ENCODE data around the gene NACC1. TPM values are rescaled to one million over a fixed set of nuclear protein-coding genes. Genes with fewer than 3 reads are reported as not detected.

NACC1 gene
- total and polyA plus RNA-seq, 2 of the 13 experiments (the other 11 are each of a cell fraction or from before 2014, with no cell fraction given), result 31.8 to 42.3 TPM

DNA sequence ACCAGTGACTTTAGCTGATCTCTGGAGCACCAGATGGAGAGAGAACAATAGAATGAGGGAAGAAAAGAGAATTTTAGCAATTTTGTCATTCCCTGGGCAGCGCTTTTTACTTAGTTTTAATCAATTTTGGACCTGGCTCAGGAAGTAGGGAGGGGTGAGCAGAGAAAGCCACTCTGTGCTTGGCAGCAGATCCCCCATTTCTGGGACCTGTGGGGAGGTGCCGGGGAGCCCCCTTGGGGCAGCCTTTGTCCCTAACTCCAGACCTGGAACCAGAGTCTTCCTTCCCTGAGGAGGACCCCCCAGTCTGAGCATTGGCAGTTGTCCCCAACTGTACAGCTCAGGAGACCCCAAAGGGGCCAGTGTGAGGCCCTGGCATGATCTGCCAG, 25.9 kb upstream of the NACC1 start:
- no peaks in the 10 kb centered on the region for H3K79me2 ChIP-seq (ENCODE audit: insufficient read depth, low read length)
- peaks cover 50% of the 10 kb centered on the region for H3K4me1 ChIP-seq (ENCODE audit: insufficient read depth, low read length)
- no peaks in the 10 kb centered on the region for H3K27me3 ChIP-seq (ENCODE audit: control insufficient read depth in 1 of 2, insufficient read depth in 2 of 2, low read length in 2 of 2)
- FAIRE-seq (no peak), DNase-seq (ENCODE audit: low spot score) (no peak), ATAC-seq (no peak)
- no peak overlapping the region for H2AFZ ChIP-seq (ENCODE audit: low read length)
- ChIA-PET POLR2A (interaction anchor here (0.7 kb wide), 1 partner anchor 106 kb away, joined by 3 read pairs; no protein-coding TSS in a partner anchor), CTCF (ENCODE audit: low intra/inter-chr PET ratio, low total read pairs) (no interaction called here)
- peaks cover 3% of the 10 kb centered on the region in 2 experiments; a peak in 3 of 5 replicates for H3K36me3 ChIP-seq (replicated peaks in 1 of 2; ENCODE audit: control insufficient read depth in 1 of 2, insufficient read depth in 2 of 2, low read length in 2 of 2)
- H3K4me2 ChIP-seq (ENCODE audit: low read depth, low read length), result no peak overlapping the region
- H4K20me1 ChIP-seq (ENCODE audit: insufficient read depth, low read length), result no peaks in the 10 kb centered on the region; the same call in 1 of the 2 replicates
- in situ Hi-C loops (cut with HindIII; ENCODE audit: extremely low pct_ligation_motif_present, low pct_unique_long_range_greater_than_20kb), result loop anchor here (5.0 kb wide), 2 partner anchors 60 to 115 kb away; no protein-coding TSS in a partner anchor
- H3K4me3 ChIP-seq (replicated peaks in 1 of 3; ENCODE audit: insufficient read depth in 1 of 3, low read depth in 2 of 3, low read length in 3 of 3), result no peak overlapping the region
- H3K9me3 ChIP-seq (ENCODE audit: low read length), result no peaks in the 10 kb centered on the region
- 97% methylated on average over 2 of the region's 2 CpGs for WGBS (ENCODE audit: low lambda C conversion rate)
- BruUV-seq (replicated peaks), result no TSS peak
- H3K27ac ChIP-seq (ENCODE audit: extremely low read length, insufficient read depth, low read length), result no peak overlapping the region
- intact Hi-C loops (cut with micrococcal nuclease; ENCODE audit: unreplicated experiment), result no loop called here
- TF ChIP-seq CBX1 (IDR thresholded peaks at IDR 0.05; ENCODE audit: low read depth) (no peak), HIVEP1 (CRISPR knock-in tag; IDR thresholded peaks at IDR 0.05) (no peak), THAP9 (CRISPR knock-in tag; IDR thresholded peaks at IDR 0.05; ENCODE audit: borderline replicate concordance) (no peak), SMAD1 (CRISPR knock-in tag; IDR thresholded peaks at IDR 0.05; ENCODE audit: borderline replicate concordance, low read depth) (no peak), ZNF251 (CRISPR knock-in tag; IDR thresholded peaks at IDR 0.05) (no peak), ZNF883 (CRISPR knock-in tag; IDR thresholded peaks at IDR 0.05; ENCODE audit: not compliant biosample characterization) (no peak), CEBPB (IDR thresholded peaks at IDR 0.05; ENCODE audit: borderline replicate concordance, low read depth, low read length) (no peak), KAT2B (IDR thresholded peaks at IDR 0.05; ENCODE audit: borderline replicate concordance, low read depth, low read length) (no peak), HCFC1 (IDR thresholded peaks at IDR 0.05; ENCODE audit: low read depth, low read length) (no peak)
- TF ChIP-seq, protein P1, sequence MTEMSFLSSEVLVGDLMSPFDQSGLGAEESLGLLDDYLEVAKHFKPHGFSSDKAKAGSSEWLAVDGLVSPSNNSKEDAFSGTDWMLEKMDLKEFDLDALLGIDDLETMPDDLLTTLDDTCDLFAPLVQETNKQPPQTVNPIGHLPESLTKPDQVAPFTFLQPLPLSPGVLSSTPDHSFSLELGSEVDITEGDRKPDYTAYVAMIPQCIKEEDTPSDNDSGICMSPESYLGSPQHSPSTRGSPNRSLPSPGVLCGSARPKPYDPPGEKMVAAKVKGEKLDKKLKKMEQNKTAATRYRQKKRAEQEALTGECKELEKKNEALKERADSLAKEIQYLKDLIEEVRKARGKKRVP (CRISPR knock-in tag; IDR thresholded peaks at IDR 0.05), result no peak
- no peak overlapping the region for H3K9ac ChIP-seq (ENCODE audit: insufficient read depth, low read depth, low read length)

Measured in HepG2 (cell line).